Measurements from ENCODE around the gene RTRAF. TPM values are rescaled to one million over a fixed set of nuclear protein-coding genes. Genes with fewer than 3 reads are reported as not detected.

RTRAF gene
- total RNA-seq, 1 experiment from 2014 or later, result 350 TPM

DNA sequence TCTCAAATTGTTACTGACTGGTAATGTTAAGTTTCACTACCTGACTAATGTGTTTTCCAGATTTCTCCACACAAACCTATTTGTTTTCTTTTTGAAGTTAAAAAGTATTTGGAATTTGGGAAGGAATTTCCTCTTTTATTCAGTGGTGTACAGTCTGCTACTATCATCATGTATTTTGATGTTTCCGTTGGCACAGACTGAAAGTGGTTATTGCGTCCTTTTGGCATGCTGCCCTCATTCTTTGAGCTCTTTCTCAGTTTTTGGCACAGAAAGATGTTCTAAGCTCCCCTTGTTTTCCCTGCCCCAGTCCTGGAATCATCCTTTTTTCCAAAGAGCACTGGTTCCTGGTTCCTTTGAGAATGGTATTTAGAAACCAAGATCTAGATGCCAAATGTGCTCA is 31.4 kb upstream of the RTRAF start:
- Histone ChIP-seq H3K79me2 (ENCODE audit: insufficient read depth, low read length) (no peaks in the 10 kb centered on the region), H3K4me1 (ENCODE audit: insufficient read depth, low read length) (no peaks in the 10 kb centered on the region), H4K20me1 (ENCODE audit: control insufficient read depth, insufficient read depth, insufficient read length) (no peaks in the 10 kb centered on the region), H3K18ac (ENCODE audit: insufficient read length, low read depth, low read length) (no peak overlapping the region), H3K27ac (ENCODE audit: insufficient read length, low read depth, low read length) (no peak overlapping the region), H2BK15ac (ENCODE audit: low read depth, low read length) (no peak overlapping the region), H2BK120ac (ENCODE audit: low read depth, low read length, poor library complexity, severe bottlenecking) (no peak overlapping the region), H3K27me3 (ENCODE audit: insufficient read depth, low read length) (no peaks in the 10 kb centered on the region), H3K4ac (ENCODE audit: low read depth, low read length) (no peak overlapping the region), H2BK12ac (ENCODE audit: insufficient read length, low read depth, low read length) (no peak overlapping the region), H4K91ac (ENCODE audit: insufficient read length, low read depth, low read length) (no peak overlapping the region), H3K9ac (ENCODE audit: extremely low read depth, insufficient read length, low read length) (no peak overlapping the region), H3T11ph (ENCODE audit: low read length) (no peak overlapping the region), H2BK5ac (ENCODE audit: insufficient read length, low read length) (no peak overlapping the region), H2AFZ (ENCODE audit: low read length) (no peak overlapping the region), H4K8ac (replicated peaks; ENCODE audit: insufficient read length, low read depth, low read length) (no peak overlapping the region), H3K23ac (ENCODE audit: insufficient read length, low read depth, low read length) (no peak overlapping the region), H3K14ac (ENCODE audit: insufficient read depth, low read length) (no peak overlapping the region), H2AK5ac (ENCODE audit: insufficient read length, low read length) (no peak overlapping the region), H4K5ac (ENCODE audit: insufficient read length, low read depth, low read length) (no peak overlapping the region), H3K4me2 (ENCODE audit: insufficient read depth, insufficient read length, low read length) (no peak overlapping the region), H3K56ac (ENCODE audit: insufficient read length, low read depth, low read length) (no peak overlapping the region), H3K79me1 (ENCODE audit: insufficient read depth, low read depth, low read length, poor library complexity, severe bottlenecking) (no peaks in the 10 kb centered on the region), H3K9me3 (ENCODE audit: control insufficient read depth, low read depth, low read length) (peaks cover 4% of the 10 kb centered on the region), H3K23me2 (ENCODE audit: insufficient read length, low read depth, low read length, poor library complexity, severe bottlenecking) (no peaks in the 10 kb centered on the region), H2BK20ac (ENCODE audit: low read depth, low read length, poor library complexity, severe bottlenecking) (no peak overlapping the region)
- no CpG with 5 or more reads among the region's 2 CpGs for WGBS (ENCODE audit: extremely low coverage, insufficient read length, low lambda C conversion rate)
- Mint-ChIP-seq H3K27ac (no peak overlapping the region), H3K9me3 (peaks cover 19 to 25% of the 10 kb centered on the region in 2 experiments), H3K4me3 (no peak overlapping the region), H3K27me3 (ENCODE audit: low read depth) (no peaks in the 10 kb centered on the region; the same call in 1 of the 2 replicates), H3K4me1 (peaks cover 0 to 6% of the 10 kb centered on the region in 2 experiments; a peak in 1 of 4 replicates), H3K36me3 (ENCODE audit: insufficient read depth in 1 of 3, low read depth in 3 of 3) (peaks cover 16 to 33% (median 19%) of the 10 kb centered on the region in 3 experiments)
- no peak for DNase-seq
- TF ChIP-seq, protein P1, sequence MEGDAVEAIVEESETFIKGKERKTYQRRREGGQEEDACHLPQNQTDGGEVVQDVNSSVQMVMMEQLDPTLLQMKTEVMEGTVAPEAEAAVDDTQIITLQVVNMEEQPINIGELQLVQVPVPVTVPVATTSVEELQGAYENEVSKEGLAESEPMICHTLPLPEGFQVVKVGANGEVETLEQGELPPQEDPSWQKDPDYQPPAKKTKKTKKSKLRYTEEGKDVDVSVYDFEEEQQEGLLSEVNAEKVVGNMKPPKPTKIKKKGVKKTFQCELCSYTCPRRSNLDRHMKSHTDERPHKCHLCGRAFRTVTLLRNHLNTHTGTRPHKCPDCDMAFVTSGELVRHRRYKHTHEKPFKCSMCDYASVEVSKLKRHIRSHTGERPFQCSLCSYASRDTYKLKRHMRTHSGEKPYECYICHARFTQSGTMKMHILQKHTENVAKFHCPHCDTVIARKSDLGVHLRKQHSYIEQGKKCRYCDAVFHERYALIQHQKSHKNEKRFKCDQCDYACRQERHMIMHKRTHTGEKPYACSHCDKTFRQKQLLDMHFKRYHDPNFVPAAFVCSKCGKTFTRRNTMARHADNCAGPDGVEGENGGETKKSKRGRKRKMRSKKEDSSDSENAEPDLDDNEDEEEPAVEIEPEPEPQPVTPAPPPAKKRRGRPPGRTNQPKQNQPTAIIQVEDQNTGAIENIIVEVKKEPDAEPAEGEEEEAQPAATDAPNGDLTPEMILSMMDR (conservative IDR thresholded peaks at IDR 0.05), result no peak
